Measurements from ENCODE around the gene ADAMTSL1. TPM values are rescaled to one million over a fixed set of nuclear protein-coding genes. Genes with fewer than 3 reads are reported as not detected.

The ADAMTSL1 gene
- total and polyA plus RNA-seq, 2 donors from 2014 or later, result 3.0 to 27.3 TPM

GRCh38 chr9:18864516-18864915 is 390.6 kb downstream of the ADAMTSL1 start:
- DNase-seq, result no peak
- TF ChIP-seq CTCF (IDR thresholded peaks at IDR 0.05; ENCODE audit: borderline replicate concordance, extremely low read depth, insufficient read depth), result no peak
- Histone ChIP-seq H3K4me3 (ENCODE audit: low read length in 3 of 3) (no peak overlapping the region), H3K9me3 (ENCODE audit: control insufficient read depth in 2 of 3, insufficient read depth in 1 of 3, low read length in 3 of 3) (peaks cover 0 to 3% (median 2%) of the 10 kb centered on the region in 3 donors), H3K4me1 (ENCODE audit: control insufficient read depth in 2 of 3, insufficient read depth in 2 of 3, low read depth in 1 of 3, low read length in 3 of 3) (peaks cover 0 to 8% (median 4%) of the 10 kb centered on the region in 3 donors), H3K9ac (ENCODE audit: low read length in 3 of 3) (no peak overlapping the region), H3K27ac (ENCODE audit: low read depth in 2 of 2, low read length in 2 of 2) (no peak overlapping the region), H3K27me3 (ENCODE audit: control insufficient read depth, insufficient read depth, low read length) (no peaks in the 10 kb centered on the region), H3K36me3 (ENCODE audit: control insufficient read depth in 2 of 3, insufficient read depth in 3 of 3, low read length in 3 of 3) (no peaks in the 10 kb centered on the region)
- intact Hi-C loops (cut with DNase I), result no loop called here
- no peak for FAIRE-seq

DNA sequence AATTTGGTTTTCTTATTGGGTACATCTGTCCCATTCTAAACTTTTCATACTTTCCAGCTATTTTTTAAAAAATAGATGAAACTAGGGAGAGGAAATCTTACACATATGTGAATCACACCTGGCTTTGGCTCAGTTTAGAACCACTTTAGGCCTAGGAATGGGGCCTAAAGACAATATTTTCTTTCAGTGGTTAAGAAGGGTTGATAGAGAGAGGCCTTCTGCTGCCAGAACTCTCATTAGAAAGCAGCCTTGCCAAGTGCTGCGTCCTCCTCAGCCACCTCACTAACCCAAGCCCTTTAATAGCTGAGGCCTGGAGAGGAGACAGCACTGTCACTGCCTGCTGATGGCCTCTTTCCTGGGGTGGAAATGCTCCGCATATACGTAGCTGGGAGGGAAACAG is 391.6 kb downstream of the ADAMTSL1 start:
- no peak for FAIRE-seq
- no peak for DNase-seq
- Histone ChIP-seq H3K9ac (ENCODE audit: low read length in 3 of 3) (no peak overlapping the region), H3K27me3 (ENCODE audit: control insufficient read depth, insufficient read depth, low read length) (no peaks in the 10 kb centered on the region), H3K9me3 (ENCODE audit: control insufficient read depth in 2 of 3, insufficient read depth in 1 of 3, low read length in 3 of 3) (peaks cover 0 to 5% (median 2%) of the 10 kb centered on the region in 3 donors), H3K4me3 (ENCODE audit: low read length in 3 of 3) (no peak overlapping the region), H3K36me3 (ENCODE audit: control insufficient read depth in 2 of 3, insufficient read depth in 3 of 3, low read length in 3 of 3) (no peaks in the 10 kb centered on the region), H3K4me1 (ENCODE audit: control insufficient read depth in 2 of 3, insufficient read depth in 2 of 3, low read depth in 1 of 3, low read length in 3 of 3) (peaks cover 0 to 8% (median 4%) of the 10 kb centered on the region in 3 donors), H3K27ac (ENCODE audit: low read depth in 2 of 2, low read length in 2 of 2) (no peak overlapping the region)
- intact Hi-C loops (cut with DNase I), result no loop called here
- no peak for TF ChIP-seq CTCF (IDR thresholded peaks at IDR 0.05; ENCODE audit: borderline replicate concordance, extremely low read depth, insufficient read depth)

- no peak overlapping the region for H3K27ac ChIP-seq (ENCODE audit: low read depth in 2 of 2, low read length in 2 of 2)
- H3K9ac ChIP-seq (ENCODE audit: low read length in 3 of 3), result no peak overlapping the region
- H3K36me3 ChIP-seq (ENCODE audit: control insufficient read depth in 2 of 3, insufficient read depth in 3 of 3, low read length in 3 of 3), result no peaks in the 10 kb centered on the region
- TF ChIP-seq CTCF (IDR thresholded peaks at IDR 0.05; ENCODE audit: borderline replicate concordance, extremely low read depth, insufficient read depth), result no peak
- intact Hi-C loops (cut with DNase I), result no loop called here
- no peak for DNase-seq
- peaks cover 0 to 8% (median 4%) of the 10 kb centered on the region in 3 donors for H3K4me1 ChIP-seq (ENCODE audit: control insufficient read depth in 2 of 3, insufficient read depth in 2 of 3, low read depth in 1 of 3, low read length in 3 of 3)
- no peaks in the 10 kb centered on the region for H3K27me3 ChIP-seq (ENCODE audit: control insufficient read depth, insufficient read depth, low read length)
- no peak overlapping the region for H3K4me3 ChIP-seq (ENCODE audit: low read length in 3 of 3)
- no peak for FAIRE-seq
- H3K9me3 ChIP-seq (ENCODE audit: control insufficient read depth in 2 of 3, insufficient read depth in 1 of 3, low read length in 3 of 3), result peaks cover 0 to 5% (median 2%) of the 10 kb centered on the region in 3 donors
Observed at GRCh38 chr9:18866121-18866831, 392.3 kb downstream of the ADAMTSL1 start.
